ENCODE measurements around the gene COBLL1.

GRCh38 chr2:164802095-164802707, 39.4 kb downstream of the COBLL1 start:
- TF ChIP-seq, protein P1, sequence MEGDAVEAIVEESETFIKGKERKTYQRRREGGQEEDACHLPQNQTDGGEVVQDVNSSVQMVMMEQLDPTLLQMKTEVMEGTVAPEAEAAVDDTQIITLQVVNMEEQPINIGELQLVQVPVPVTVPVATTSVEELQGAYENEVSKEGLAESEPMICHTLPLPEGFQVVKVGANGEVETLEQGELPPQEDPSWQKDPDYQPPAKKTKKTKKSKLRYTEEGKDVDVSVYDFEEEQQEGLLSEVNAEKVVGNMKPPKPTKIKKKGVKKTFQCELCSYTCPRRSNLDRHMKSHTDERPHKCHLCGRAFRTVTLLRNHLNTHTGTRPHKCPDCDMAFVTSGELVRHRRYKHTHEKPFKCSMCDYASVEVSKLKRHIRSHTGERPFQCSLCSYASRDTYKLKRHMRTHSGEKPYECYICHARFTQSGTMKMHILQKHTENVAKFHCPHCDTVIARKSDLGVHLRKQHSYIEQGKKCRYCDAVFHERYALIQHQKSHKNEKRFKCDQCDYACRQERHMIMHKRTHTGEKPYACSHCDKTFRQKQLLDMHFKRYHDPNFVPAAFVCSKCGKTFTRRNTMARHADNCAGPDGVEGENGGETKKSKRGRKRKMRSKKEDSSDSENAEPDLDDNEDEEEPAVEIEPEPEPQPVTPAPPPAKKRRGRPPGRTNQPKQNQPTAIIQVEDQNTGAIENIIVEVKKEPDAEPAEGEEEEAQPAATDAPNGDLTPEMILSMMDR (IDR thresholded peaks at IDR 0.05; ENCODE audit: low read depth, low read length): no peak
- no peak for TF ChIP-seq MAX (IDR thresholded peaks at IDR 0.05; ENCODE audit: low read depth, low read length)
